Loucy (cell line): Measurements from ENCODE around the gene SOS1.

ENCODE experiments used
- H2AFZ ChIP-seq: fragments of 200-600 bp; sonication (generic); 2 replicates; pipeline ENCODE4 v1.6.0; 2016; ENCODE audit warnings: antibody characterized with exemption, mild to moderate bottlenecking, low read length, moderate library complexity
- H3F3A ChIP-seq: fragments of 200-600 bp; 2 replicates; pipeline ENCODE4 v1.6.0; 2016; ENCODE audit warnings: antibody characterized with exemption, low read depth, mild to moderate bottlenecking
- H3K27me3 ChIP-seq: fragments of 200-600 bp; sonication (generic); 2 replicates; pipeline ENCODE4 v1.6.1; 2014; ENCODE audit warnings: low read length, mild to moderate bottlenecking; ENCODE audit not compliant: insufficient read depth, poor library complexity, severe bottlenecking
- H3K36me3 ChIP-seq: fragments of 200-600 bp; sonication (generic); 2 replicates; pipeline ENCODE4 v1.6.1; 2016; ENCODE audit warnings: low read length; ENCODE audit not compliant: insufficient read depth
- H3K4me1 ChIP-seq: fragments of 200-600 bp; sonication (generic); 2 replicates; pipeline ENCODE4 v1.5.1; 2014; ENCODE audit warnings: low read length, mild to moderate bottlenecking; ENCODE audit not compliant: insufficient read depth, poor library complexity, severe bottlenecking
- H3K4me2 ChIP-seq: fragments of 200-600 bp; sonication (generic); 2 replicates; pipeline ENCODE4 v1.6.0; 2014; ENCODE audit warnings: antibody characterized with exemption, low read length, low read depth, mild to moderate bottlenecking; ENCODE audit not compliant: poor library complexity, severe bottlenecking
- H3K4me3 ChIP-seq: fragments of 200-600 bp; sonication (generic); 2 replicates; pipeline ENCODE4 v1.5.1; 2014; ENCODE audit warnings: low read length, mild to moderate bottlenecking, mixed read lengths; ENCODE audit not compliant: poor library complexity, severe bottlenecking
- H3K79me2 ChIP-seq: fragments of 200-600 bp; sonication (generic); 2 replicates; pipeline ENCODE4 v1.6.1; 2014; ENCODE audit warnings: low read length; ENCODE audit not compliant: insufficient read depth
- H3K9ac ChIP-seq: fragments of 200-600 bp; sonication (generic); 2 replicates; pipeline ENCODE4 v1.6.0; 2014; ENCODE audit warnings: mild to moderate bottlenecking, low read depth, low read length, moderate library complexity; ENCODE audit not compliant: poor library complexity, severe bottlenecking
- H3K9me2 ChIP-seq: fragments of 200-600 bp; sonication (generic); replicated peaks from 2 replicates; pipeline ENCODE4 v1.6.1; 2016; ENCODE audit warnings: low read depth, low read length, mixed read lengths
- H3K9me3 ChIP-seq: fragments of 200-600 bp; sonication (generic); 2 replicates; pipeline ENCODE4 v1.6.1; 2014; ENCODE audit warnings: mild to moderate bottlenecking, antibody characterized with exemption, low read length, low read depth; ENCODE audit not compliant: insufficient read depth
- H4K20me1 ChIP-seq: fragments of 200-600 bp; sonication (generic); 2 replicates; pipeline ENCODE4 v1.6.0; 2014; ENCODE audit warnings: antibody characterized with exemption, low read length, mild to moderate bottlenecking; ENCODE audit not compliant: insufficient read depth, poor library complexity, severe bottlenecking
- CTCF ChIP-seq: fragments of 200-600 bp; sonication (generic); conservative IDR thresholded peaks from 2 replicates; pipeline ENCODE4 v1.5.1; 2014; ENCODE audit warnings: mild to moderate bottlenecking, antibody characterized with exemption, low read length
- EZH2phosphoT487 ChIP-seq: fragments of 200-600 bp; IDR thresholded peaks from 2 replicates; pipeline ENCODE4 v1.6.1; 2018; ENCODE audit warnings: antibody characterized with exemption, mild to moderate bottlenecking, moderate library complexity, borderline replicate concordance

SOS1 gene

GRCh38 chr2:38981003-38981669 lies 139.7 kb downstream of the SOS1 start:
- H2AFZ ChIP-seq: no peak overlapping the region
- peaks cover 15% of the 10 kb centered on the region; the same call in 1 of the 2 replicates for H3K36me3 ChIP-seq
- TF ChIP-seq EZH2phosphoT487 (no peak), CTCF (no peak)
- no peak overlapping the region for H3K4me3 ChIP-seq
- H3K4me1 ChIP-seq: no peaks in the 10 kb centered on the region
- no peak overlapping the region for H3K9ac ChIP-seq
- no peaks in the 10 kb centered on the region for H3K79me2 ChIP-seq
- H3K4me2 ChIP-seq: no peak overlapping the region
- H3K9me3 ChIP-seq: no peaks in the 10 kb centered on the region
- H4K20me1 ChIP-seq: no peaks in the 10 kb centered on the region
- H3F3A ChIP-seq: no peaks in the 10 kb centered on the region
- no peaks in the 10 kb centered on the region for H3K27me3 ChIP-seq
- no peaks in the 10 kb centered on the region for H3K9me2 ChIP-seq

GRCh38 chr2:38978908-38979307 lies 141.9 kb downstream of the SOS1 start:
- Histone ChIP-seq H3K27me3 (no peaks in the 10 kb centered on the region), H2AFZ (no peak overlapping the region), H3K4me1 (no peaks in the 10 kb centered on the region), H3K9me2 (no peaks in the 10 kb centered on the region), H3K9me3 (no peaks in the 10 kb centered on the region), H3K79me2 (no peaks in the 10 kb centered on the region), H4K20me1 (no peaks in the 10 kb centered on the region), H3K4me3 (no peak overlapping the region), H3K4me2 (no peak overlapping the region), H3K9ac (no peak overlapping the region), H3F3A (no peaks in the 10 kb centered on the region), H3K36me3 (no peaks in the 10 kb centered on the region)
- no peak for TF ChIP-seq EZH2phosphoT487
- TF ChIP-seq CTCF: no peak

- no peaks in the 10 kb centered on the region for H3K4me1 ChIP-seq
- H3K36me3 ChIP-seq: no peaks in the 10 kb centered on the region
- H3F3A ChIP-seq: no peaks in the 10 kb centered on the region
- no peak overlapping the region for H3K9ac ChIP-seq
- no peaks in the 10 kb centered on the region for H3K9me3 ChIP-seq
- no peaks in the 10 kb centered on the region for H3K9me2 ChIP-seq
- no peak overlapping the region for H2AFZ ChIP-seq
- no peak overlapping the region for H3K4me3 ChIP-seq
- H3K79me2 ChIP-seq: no peaks in the 10 kb centered on the region
- H4K20me1 ChIP-seq: no peaks in the 10 kb centered on the region
- no peaks in the 10 kb centered on the region for H3K27me3 ChIP-seq
- TF ChIP-seq CTCF (no peak), EZH2phosphoT487 (no peak)
- no peak overlapping the region for H3K4me2 ChIP-seq
Observed at GRCh38 chr2:38978296-38978903, 142.5 kb downstream of the SOS1 start.
